ENCODE data around the gene APC. TPM values are rescaled to one million over a fixed set of nuclear protein-coding genes. Genes with fewer than 3 reads are reported as not detected.
A peak's percentile ranks its signal among the peaks of the same experiment; 100 is the strongest.

The APC gene
- total and polyA plus RNA-seq, 10 of the 15 experiments (the other 5 are each of a cell fraction or from before 2014, with no cell fraction given), result 3.2 to 23.3 (median 13.8) TPM

DNA sequence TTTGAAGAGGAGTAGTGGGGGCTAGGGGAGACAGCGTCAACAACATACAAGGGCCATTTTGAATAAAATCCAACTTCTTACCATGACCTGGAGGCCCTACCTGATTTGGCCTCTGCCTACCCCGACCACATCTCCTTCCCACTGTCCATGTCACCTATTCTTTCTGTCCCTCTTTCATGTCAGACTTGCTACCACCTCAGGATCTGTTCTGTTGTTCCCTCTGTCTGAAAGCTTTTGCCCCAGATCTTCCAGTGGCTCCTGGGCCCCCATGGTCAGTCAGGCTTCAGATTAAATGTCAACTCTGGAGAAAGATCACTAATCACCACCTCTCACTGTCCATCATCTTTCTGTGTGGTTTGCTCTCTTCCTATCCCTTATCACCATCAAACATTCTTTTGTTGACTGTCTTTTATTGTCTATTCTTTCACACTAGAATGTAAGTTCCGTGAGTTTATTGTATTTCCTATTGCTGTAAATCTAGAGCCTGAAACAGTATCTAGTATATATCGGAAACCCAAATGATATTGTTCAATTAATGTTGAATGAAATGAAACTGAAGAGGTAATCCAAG lies 31.2 kb upstream of the APC start:
- Histone ChIP-seq H3K9ac (ENCODE audit: control insufficient read depth, insufficient read depth, low read length) (no peak overlapping the region), H3K27ac (ENCODE audit: control insufficient read depth, insufficient read depth) (no peak overlapping the region), H4K20me1 (ENCODE audit: control insufficient read depth, insufficient read depth) (no peaks in the 10 kb centered on the region), H3K4me1 (ENCODE audit: control insufficient read depth, insufficient read depth, low read length) (peaks cover 3% of the 10 kb centered on the region; the same call in 1 of the 2 replicates), H2AFZ (ENCODE audit: control insufficient read depth, low read depth, low read length) (peak overlapping the region; percentile 91), H3K9me3 (replicated peaks; ENCODE audit: control insufficient read depth, insufficient read depth, low read length) (no peaks in the 10 kb centered on the region; the same call in 2 of the 3 replicates), H3K4me2 (ENCODE audit: control insufficient read depth, insufficient read depth) (peak overlapping the region; percentile 51; the same call in 1 of the 2 replicates), H3K36me3 (ENCODE audit: control insufficient read depth in 2 of 2, insufficient read depth in 2 of 2, low read length in 1 of 2) (no peaks in the 10 kb centered on the region; a peak in 1 of 4 replicates), H3K27me3 (replicated peaks in 1 of 2; ENCODE audit: control insufficient read depth in 2 of 2, insufficient read depth in 2 of 2, low read length in 1 of 2) (no peaks in the 10 kb centered on the region), H3K4me3 (no peak overlapping the region), H3K79me2 (ENCODE audit: control insufficient read depth, insufficient read depth, low read length) (peaks cover 20% of the 10 kb centered on the region)
- in situ Hi-C loops (cut with MboI), result no loop called here
- ATAC-seq (no peak), DNase-seq (ENCODE audit: low read depth, low spot score) (no peak), FAIRE-seq (no peak)
- 83% methylated on average over 4 of the region's 4 CpGs for WGBS (ENCODE audit: insufficient coverage, insufficient replicate concordance, low lambda C conversion rate, missing lambda C conversion rate)
- CTCF ChIA-PET, result no interaction called here
- no peak for TF ChIP-seq IKZF1 (conservative IDR thresholded peaks at IDR 0.05)
- no peak for TF ChIP-seq NBN (IDR thresholded peaks at IDR 0.05)
- TF ChIP-seq CEBPZ (IDR thresholded peaks at IDR 0.05; ENCODE audit: low read depth, low read length), result no peak
- no peak for TF ChIP-seq RB1 (IDR thresholded peaks at IDR 0.05; ENCODE audit: borderline replicate concordance)
- TF ChIP-seq PAX5 (IDR thresholded peaks at IDR 0.05; ENCODE audit: borderline replicate concordance, low read depth, low read length), result no peak
- no peak for TF ChIP-seq MEF2A (IDR thresholded peaks at IDR 0.05; ENCODE audit: insufficient read depth, low read depth, low read length)
- RAD21 ChIA-PET (ENCODE audit: unreplicated experiment), result no interaction called here
- POLR2A ChIA-PET, result interaction anchor here (3.4 kb wide), 1 partner anchor 29 kb away, joined by 10 read pairs; no protein-coding TSS in a partner anchor
- intact Hi-C loops (cut with micrococcal nuclease; ENCODE audit: unreplicated experiment), result loop anchor here (5.0 kb wide), 2 partner anchors 51 to 271 kb away; partner anchors contain the start of gene DCP2
- SMC1A ChIA-PET (ENCODE audit: uncharacterized antibody, unreplicated experiment), result interaction anchor here (1.3 to 3.6 kb wide), 3 partner anchors 9 to 21 kb away, joined by 4 to 22 read pairs (median 7); no protein-coding TSS in a partner anchor
- no TSS peak for BruUV-seq (replicated peaks)

All from GM12878 (cell line).